OCI-LY7 (cell line): ENCODE measurements around the gene LRRC28.

Experiments
- CTCF ChIP-seq: fragments of 200-600 bp; sonication (generic); conservative IDR thresholded peaks from 2 replicates; pipeline ENCODE4 v1.5.1; 2014; ENCODE audit warnings: mild to moderate bottlenecking, antibody characterized with exemption, low read length, moderate library complexity, mixed read lengths
- EZH2phosphoT487 ChIP-seq: fragments of 200-600 bp; sonication (generic); IDR thresholded peaks from 2 replicates; pipeline ENCODE4 v1.6.1; 2018; ENCODE audit warnings: low read depth, borderline replicate concordance, mild to moderate bottlenecking, mixed run types, antibody characterized with exemption, low read length, moderate library complexity, mixed read lengths

GRCh38 chr15:99249270-99249841, 1.9 kb upstream of the LRRC28 start, which contains the start of gene TTC23:
- no peak for TF ChIP-seq CTCF
- no peak for TF ChIP-seq EZH2phosphoT487
